ENCODE results near the gene CNIH4.
"Not testable (repeated sequence)": the region's sequence is repeated elsewhere in the genome, so short reads cannot be mapped to it uniquely, and the experiment has no call there.

CNIH4 gene

GRCh38 chr1:224411766-224412165 is 55.1 kb downstream of the CNIH4 start:
- Histone ChIP-seq H3K79me2 (ENCODE audit: insufficient read depth, low read length) (no peaks in the 10 kb centered on the region), H3K27ac (ENCODE audit: low read depth, low read length) (no peak overlapping the region), H3K27me3 (ENCODE audit: low read length) (no peaks in the 10 kb centered on the region), H4K20me1 (ENCODE audit: low read depth, low read length) (no peaks in the 10 kb centered on the region), H2AFZ (ENCODE audit: low read depth, low read length, severe bottlenecking) (no peak overlapping the region), H3K4me2 (ENCODE audit: low read depth, low read length, poor library complexity, severe bottlenecking) (no peak overlapping the region), H3K9ac (ENCODE audit: low read length) (no peak overlapping the region), H3K9me2 (replicated peaks; ENCODE audit: insufficient read depth, low read length) (no peaks in the 10 kb centered on the region), H3F3A (ENCODE audit: insufficient read depth) (no peaks in the 10 kb centered on the region), H3K36me3 (ENCODE audit: low read length) (peaks cover 25% of the 10 kb centered on the region), H3K4me3 (ENCODE audit: insufficient read depth, low read length, poor library complexity, severe bottlenecking) (no peak overlapping the region), H3K9me3 (ENCODE audit: insufficient read depth, low read length) (no peaks in the 10 kb centered on the region)
- no peak for TF ChIP-seq EZH2phosphoT487 (conservative IDR thresholded peaks at IDR 0.05; ENCODE audit: low read length)
- TF ChIP-seq CTCF (IDR thresholded peaks at IDR 0.05; ENCODE audit: insufficient read depth, low read length, poor library complexity, severe bottlenecking): no peak

GRCh38 chr1:224420106-224420505 is 63.4 kb downstream of the CNIH4 start:
- Histone ChIP-seq H3F3A (ENCODE audit: insufficient read depth) (peaks cover 4% of the 10 kb centered on the region; the same call in 1 of the 2 replicates), H3K9me2 (replicated peaks; ENCODE audit: insufficient read depth, low read length) (no peaks in the 10 kb centered on the region), H3K9ac (ENCODE audit: low read length) (no peak overlapping the region), H2AFZ (ENCODE audit: low read depth, low read length, severe bottlenecking) (no peak overlapping the region), H3K79me2 (ENCODE audit: insufficient read depth, low read length) (peaks cover under 1% of the 10 kb centered on the region; the same call in 1 of the 2 replicates), H3K27ac (ENCODE audit: low read depth, low read length) (no peak overlapping the region), H3K4me3 (ENCODE audit: insufficient read depth, low read length, poor library complexity, severe bottlenecking) (no peak overlapping the region), H3K9me3 (ENCODE audit: insufficient read depth, low read length) (no peaks in the 10 kb centered on the region), H4K20me1 (ENCODE audit: low read depth, low read length) (0 out of 2 replicates have a peak, but pooled peaks cover 4% of the 10 kb centered on the region), H3K4me2 (ENCODE audit: low read depth, low read length, poor library complexity, severe bottlenecking) (no peak overlapping the region), H3K27me3 (ENCODE audit: low read length) (no peaks in the 10 kb centered on the region), H3K36me3 (ENCODE audit: low read length) (peaks cover 75% of the 10 kb centered on the region)
- TF ChIP-seq CTCF (IDR thresholded peaks at IDR 0.05; ENCODE audit: insufficient read depth, low read length, poor library complexity, severe bottlenecking) (no peak), EZH2phosphoT487 (conservative IDR thresholded peaks at IDR 0.05; ENCODE audit: low read length) (no peak)

GRCh38 chr1:224425279-224425884 is 68.7 kb downstream of the CNIH4 start:
- Histone ChIP-seq H3K9ac (ENCODE audit: low read length) (no peak overlapping the region), H4K20me1 (ENCODE audit: low read depth, low read length) (peaks cover 6% of the 10 kb centered on the region; the same call in 1 of the 2 replicates), H3K4me3 (ENCODE audit: insufficient read depth, low read length, poor library complexity, severe bottlenecking) (no peak overlapping the region), H3K36me3 (ENCODE audit: low read length) (peaks cover 66% of the 10 kb centered on the region), H3K9me3 (ENCODE audit: insufficient read depth, low read length) (no peaks in the 10 kb centered on the region), H2AFZ (ENCODE audit: low read depth, low read length, severe bottlenecking) (no peak overlapping the region), H3K79me2 (ENCODE audit: insufficient read depth, low read length) (peaks cover 41% of the 10 kb centered on the region), H3K27me3 (ENCODE audit: low read length) (no peaks in the 10 kb centered on the region), H3F3A (ENCODE audit: insufficient read depth) (peaks cover 7% of the 10 kb centered on the region; the same call in 1 of the 2 replicates), H3K4me2 (ENCODE audit: low read depth, low read length, poor library complexity, severe bottlenecking) (no peak overlapping the region), H3K27ac (ENCODE audit: low read depth, low read length) (no peak overlapping the region), H3K9me2 (replicated peaks; ENCODE audit: insufficient read depth, low read length) (no peaks in the 10 kb centered on the region)
- no peak for TF ChIP-seq CTCF (IDR thresholded peaks at IDR 0.05; ENCODE audit: insufficient read depth, low read length, poor library complexity, severe bottlenecking)
- TF ChIP-seq EZH2phosphoT487 (conservative IDR thresholded peaks at IDR 0.05; ENCODE audit: low read length): no peak

- H3K27me3 ChIP-seq (ENCODE audit: low read length); H3K9me3 ChIP-seq (ENCODE audit: insufficient read depth, low read length); H2AFZ ChIP-seq (ENCODE audit: low read depth, low read length, severe bottlenecking); H3K4me2 ChIP-seq (ENCODE audit: low read depth, low read length, poor library complexity, severe bottlenecking); H3K9ac ChIP-seq (ENCODE audit: low read length); H3K4me3 ChIP-seq (ENCODE audit: insufficient read depth, low read length, poor library complexity, severe bottlenecking); H3K27ac ChIP-seq (ENCODE audit: low read depth, low read length); H3K9me2 ChIP-seq (replicated peaks; ENCODE audit: insufficient read depth, low read length): not testable (repeated sequence)
- peaks cover 22% of the 10 kb centered on the region for H3F3A ChIP-seq (ENCODE audit: insufficient read depth)
- H3K79me2 ChIP-seq (ENCODE audit: insufficient read depth, low read length): peaks cover 55% of the 10 kb centered on the region
- peaks cover 63% of the 10 kb centered on the region for H3K36me3 ChIP-seq (ENCODE audit: low read length)
- H4K20me1 ChIP-seq (ENCODE audit: low read depth, low read length): peaks cover 13% of the 10 kb centered on the region; the same call in 1 of the 2 replicates
Observed at GRCh38 chr1:224426869-224427268, 70.2 kb downstream of the CNIH4 start.

Measured in SU-DHL-6 (cell line).